SK-N-MC (cell line): ENCODE results near the gene RSRC2.

ENCODE experiments used
- EZH2 ChIP-seq: fragments of 200-600 bp; sonication (generic); IDR thresholded peaks from one replicate; pipeline ENCODE4 v1.6.1; 2017; ENCODE audit warnings: antibody characterized with exemption
- FOXP2 ChIP-seq: optimal IDR thresholded peaks from 2 replicates; pipeline ENCODE3; 2011; ENCODE audit warnings: mild to moderate bottlenecking, moderate library complexity; ENCODE audit not compliant: insufficient read depth; ENCODE audit errors: extremely low read length, control extremely low read depth
- POLR2AphosphoS5 ChIP-seq: IDR thresholded peaks from 2 replicates; pipeline ENCODE4 v1.6.1; 2012; ENCODE audit warnings: mild to moderate bottlenecking, low read depth, low read length, borderline replicate concordance

- TF ChIP-seq EZH2 (no peak), POLR2AphosphoS5 (no peak), FOXP2 (no peak)
These were observed 31.5 kb downstream of the RSRC2 start for GRCh38 chr12:122495258-122495657.
